ENCODE measurements around the gene TFEB. TPM values are rescaled to one million over a fixed set of nuclear protein-coding genes. Genes with fewer than 3 reads are reported as not detected.

TFEB gene
- total RNA-seq, 4 donors from 2014 or later, result 24.2 to 46.7 (median 33.1) TPM

DNA sequence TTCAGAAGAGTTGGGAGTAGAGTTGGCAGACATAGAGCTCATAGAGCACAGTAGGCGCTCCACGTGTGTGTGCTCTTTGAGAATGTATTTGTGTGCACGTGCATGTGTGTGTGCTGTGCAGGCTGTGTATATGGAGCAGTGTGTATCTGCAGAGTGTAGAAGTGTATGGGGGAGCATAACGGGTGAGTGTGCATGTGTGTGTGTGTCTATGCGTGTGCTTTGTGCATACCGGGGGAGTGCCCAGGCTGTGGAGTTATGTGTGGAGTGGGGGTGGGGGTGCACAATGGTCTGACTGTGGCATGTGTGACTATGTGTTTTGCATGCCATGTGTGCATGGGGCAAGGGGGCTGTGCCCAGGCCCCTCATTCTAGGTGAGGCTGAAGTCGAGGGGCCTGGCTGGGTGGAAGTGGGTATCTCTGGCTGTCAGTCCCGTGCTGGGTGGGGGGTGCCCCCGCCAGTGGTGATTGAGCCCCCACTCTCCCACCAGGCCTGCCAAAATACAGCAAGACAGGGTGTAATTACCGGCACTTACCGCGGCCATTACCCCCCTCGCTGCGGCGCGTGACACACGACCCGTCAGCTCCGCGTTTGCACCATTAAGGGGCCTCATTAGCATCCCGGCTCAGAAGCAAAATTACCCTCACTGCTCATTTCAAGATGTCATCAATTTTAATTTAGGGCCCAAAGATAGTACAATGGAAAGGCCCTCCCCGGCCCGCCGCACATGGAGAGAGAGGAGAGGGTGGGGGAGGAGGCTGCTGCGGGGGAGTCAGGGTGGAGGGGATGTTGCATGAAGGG is 58.1 kb downstream of the TFEB start:
- DNase-seq (ENCODE audit: extremely low spot score), result no peak
- TF ChIP-seq EP300 (IDR thresholded peaks at IDR 0.05), result no peak
- TF ChIP-seq, protein P1, sequence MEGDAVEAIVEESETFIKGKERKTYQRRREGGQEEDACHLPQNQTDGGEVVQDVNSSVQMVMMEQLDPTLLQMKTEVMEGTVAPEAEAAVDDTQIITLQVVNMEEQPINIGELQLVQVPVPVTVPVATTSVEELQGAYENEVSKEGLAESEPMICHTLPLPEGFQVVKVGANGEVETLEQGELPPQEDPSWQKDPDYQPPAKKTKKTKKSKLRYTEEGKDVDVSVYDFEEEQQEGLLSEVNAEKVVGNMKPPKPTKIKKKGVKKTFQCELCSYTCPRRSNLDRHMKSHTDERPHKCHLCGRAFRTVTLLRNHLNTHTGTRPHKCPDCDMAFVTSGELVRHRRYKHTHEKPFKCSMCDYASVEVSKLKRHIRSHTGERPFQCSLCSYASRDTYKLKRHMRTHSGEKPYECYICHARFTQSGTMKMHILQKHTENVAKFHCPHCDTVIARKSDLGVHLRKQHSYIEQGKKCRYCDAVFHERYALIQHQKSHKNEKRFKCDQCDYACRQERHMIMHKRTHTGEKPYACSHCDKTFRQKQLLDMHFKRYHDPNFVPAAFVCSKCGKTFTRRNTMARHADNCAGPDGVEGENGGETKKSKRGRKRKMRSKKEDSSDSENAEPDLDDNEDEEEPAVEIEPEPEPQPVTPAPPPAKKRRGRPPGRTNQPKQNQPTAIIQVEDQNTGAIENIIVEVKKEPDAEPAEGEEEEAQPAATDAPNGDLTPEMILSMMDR (IDR thresholded peaks at IDR 0.05), result no peak
- TF ChIP-seq POLR2AphosphoS5 (IDR thresholded peaks at IDR 0.05), result no peak
- TF ChIP-seq POLR2A (IDR thresholded peaks at IDR 0.05; ENCODE audit: low read depth), result no peak
- Histone ChIP-seq H3K27me3 (peaks cover 0 to 35% (median 0%) of the 10 kb centered on the region in 4 donors), H3K36me3 (no peaks in the 10 kb centered on the region), H3K4me1 (peaks cover 2 to 6% (median 6%) of the 10 kb centered on the region in 4 donors), H3K9me3 (no peaks in the 10 kb centered on the region), H3K4me3 (no peak overlapping the region), H3K27ac (replicated peaks in 1 of 4) (no peak overlapping the region)
- intact Hi-C loops (cut with DNase I), result no loop called here
- WGBS, result 80% methylated on average over 18 of the region's 25 CpGs

DNA sequence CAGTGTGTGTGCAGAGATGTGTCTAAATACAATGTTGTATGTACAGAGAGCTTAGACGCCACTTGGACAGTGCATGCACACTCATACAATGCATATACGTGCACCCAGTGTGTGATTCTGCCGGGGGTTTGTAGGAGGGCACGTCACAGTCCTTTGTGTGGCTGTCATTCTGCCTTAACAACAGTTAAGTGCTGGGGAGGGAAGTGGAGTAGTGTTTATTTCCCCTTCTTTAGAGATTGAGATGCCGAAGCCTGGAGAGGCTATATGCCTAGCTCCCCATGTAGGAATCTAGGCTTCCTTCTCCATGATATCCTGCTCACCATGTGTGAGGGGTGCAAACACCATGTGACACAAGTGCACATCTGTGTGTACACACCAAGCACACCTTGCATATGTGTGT is 59.0 kb downstream of the TFEB start:
- DNase-seq (ENCODE audit: extremely low spot score), result no peak
- WGBS, result 81% methylated on average over 5 of the region's 5 CpGs
- Histone ChIP-seq H3K27me3 (peaks cover 0 to 41% (median 0%) of the 10 kb centered on the region in 4 donors), H3K9me3 (no peaks in the 10 kb centered on the region), H3K4me3 (no peak overlapping the region), H3K4me1 (no peaks in the 10 kb centered on the region), H3K36me3 (no peaks in the 10 kb centered on the region), H3K27ac (replicated peaks in 1 of 4) (no peak overlapping the region)
- intact Hi-C loops (cut with DNase I), result no loop called here
- TF ChIP-seq, protein P1 (IDR thresholded peaks at IDR 0.05), result no peak
- TF ChIP-seq EP300 (IDR thresholded peaks at IDR 0.05) (no peak), POLR2A (IDR thresholded peaks at IDR 0.05; ENCODE audit: low read depth) (no peak), POLR2AphosphoS5 (IDR thresholded peaks at IDR 0.05) (no peak)

DNA sequence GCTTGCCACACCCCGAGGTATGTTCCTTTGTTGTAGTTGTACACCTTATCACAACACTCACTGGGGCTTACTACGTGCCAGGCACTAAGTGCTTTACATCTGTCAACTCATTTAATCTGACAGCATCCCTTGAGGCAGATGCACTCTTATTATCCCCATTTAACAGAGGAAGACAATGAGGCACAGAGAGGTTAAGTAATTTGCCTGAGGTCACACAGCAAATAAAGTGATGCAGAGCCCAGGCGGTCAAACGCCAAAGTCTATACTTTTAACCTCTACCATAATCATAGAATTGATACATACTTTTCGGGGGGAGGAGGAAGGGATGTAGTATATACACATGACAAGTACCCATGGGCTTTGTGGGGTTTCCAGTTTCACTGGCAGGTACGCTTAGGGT is 59.4 kb downstream of the TFEB start:
- no peaks in the 10 kb centered on the region for H3K4me1 ChIP-seq
- H3K9me3 ChIP-seq, result no peaks in the 10 kb centered on the region
- H3K27me3 ChIP-seq, result peaks cover 0 to 45% (median 0%) of the 10 kb centered on the region in 4 donors
- no peaks in the 10 kb centered on the region for H3K36me3 ChIP-seq
- 94% methylated on average over 6 of the region's 6 CpGs for WGBS
- intact Hi-C loops (cut with DNase I), result no loop called here
- no peak for DNase-seq (ENCODE audit: extremely low spot score)
- no peak overlapping the region for H3K27ac ChIP-seq (replicated peaks in 1 of 4)
- TF ChIP-seq POLR2A (IDR thresholded peaks at IDR 0.05; ENCODE audit: low read depth) (no peak), POLR2AphosphoS5 (IDR thresholded peaks at IDR 0.05) (no peak), EP300 (IDR thresholded peaks at IDR 0.05) (no peak)
- TF ChIP-seq, protein P1 (IDR thresholded peaks at IDR 0.05), result no peak
- no peak overlapping the region for H3K4me3 ChIP-seq

DNA sequence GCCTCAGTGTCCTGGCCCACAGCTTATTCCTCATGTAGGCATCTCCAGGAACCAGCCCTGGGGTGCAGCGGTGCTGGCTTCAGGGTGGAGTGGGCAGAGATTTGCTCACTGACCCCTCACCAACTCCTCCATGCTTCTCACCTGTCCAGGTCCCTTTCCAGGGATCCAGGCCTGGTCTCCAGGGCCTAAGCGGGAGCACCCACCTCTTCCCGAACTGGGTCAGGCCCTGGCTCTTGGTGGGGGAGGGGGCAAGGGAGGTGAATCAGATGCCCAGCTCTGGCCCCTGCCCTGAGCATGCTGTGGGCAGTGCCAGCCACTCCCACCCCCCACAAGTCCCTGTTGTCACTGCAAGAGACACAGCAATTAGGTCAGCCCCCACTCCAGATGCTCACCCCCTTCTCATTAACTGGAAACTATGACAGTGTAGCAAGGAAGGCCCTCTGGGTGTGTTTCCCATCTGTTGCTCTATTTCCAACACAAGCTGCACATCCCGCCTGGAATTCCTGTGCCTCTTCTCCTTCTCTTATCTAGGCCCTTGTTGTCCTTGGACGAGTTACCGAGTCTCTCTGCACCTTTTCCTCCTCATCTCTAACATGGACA is 60.1 kb downstream of the TFEB start:
- DNase-seq (ENCODE audit: extremely low spot score), result no peak
- 88% methylated on average over 6 of the region's 6 CpGs for WGBS
- intact Hi-C loops (cut with DNase I), result no loop called here

More for the DNA sequence above, 60.1 kb downstream of the TFEB start:
- no peaks in the 10 kb centered on the region for H3K36me3 ChIP-seq
- H3K4me1 ChIP-seq, result no peaks in the 10 kb centered on the region
- no peaks in the 10 kb centered on the region for H3K9me3 ChIP-seq
- no peak overlapping the region for H3K27ac ChIP-seq (replicated peaks in 1 of 4)
- no peak overlapping the region for H3K4me3 ChIP-seq
- H3K27me3 ChIP-seq, result peaks cover 0 to 47% (median 0%) of the 10 kb centered on the region in 4 donors
- TF ChIP-seq, protein P1 (IDR thresholded peaks at IDR 0.05), result no peak
- TF ChIP-seq POLR2AphosphoS5 (IDR thresholded peaks at IDR 0.05) (no peak), POLR2A (IDR thresholded peaks at IDR 0.05; ENCODE audit: low read depth) (no peak)

All from esophagus muscularis mucosa (tissue), 4 donors.